GM19351 (cell line): ENCODE measurements around the gene AIFM2.
"Not testable (repeated sequence)": the region's sequence is repeated elsewhere in the genome, so short reads cannot be mapped to it uniquely, and the experiment has no call there.

Source experiments
- ATAC-seq: cut with Tn5 transposase; IDR thresholded peaks from one replicate; pipeline ENCODE4 v1.9.1; 2021; ENCODE audit warnings: mild to moderate bottlenecking, moderate library complexity; ENCODE audit not compliant: unreplicated experiment

AIFM2 gene

GRCh38 chr10:70132098-70133029, at the start of gene AIFM2:
AIFM2 (minus strand) TSS chr10:70132825; CDS start chr10:70124084, 8,741 bp downstream.
- peak; percentile 82 for ATAC-seq

DNA sequence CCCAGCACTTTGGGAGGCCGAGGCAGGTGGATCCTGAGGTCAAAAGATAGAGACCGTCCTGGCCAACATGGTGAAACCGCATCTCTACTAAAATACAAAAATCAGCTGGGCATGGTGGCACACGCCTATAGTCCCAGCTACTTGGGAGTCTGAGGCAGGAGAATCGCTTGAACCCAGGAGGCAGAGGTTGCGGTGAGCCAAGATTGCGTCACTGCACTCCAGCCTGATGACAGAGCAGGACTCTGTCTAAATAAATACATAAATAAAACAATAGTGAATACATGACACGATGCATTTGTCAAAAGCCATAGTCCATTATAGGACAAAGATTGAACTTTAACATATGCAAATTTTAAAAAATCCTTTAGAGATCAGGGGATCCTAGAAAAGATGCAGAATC, 46.6 kb upstream of the AIFM2 start:
- ATAC-seq, result not testable (repeated sequence)

DNA sequence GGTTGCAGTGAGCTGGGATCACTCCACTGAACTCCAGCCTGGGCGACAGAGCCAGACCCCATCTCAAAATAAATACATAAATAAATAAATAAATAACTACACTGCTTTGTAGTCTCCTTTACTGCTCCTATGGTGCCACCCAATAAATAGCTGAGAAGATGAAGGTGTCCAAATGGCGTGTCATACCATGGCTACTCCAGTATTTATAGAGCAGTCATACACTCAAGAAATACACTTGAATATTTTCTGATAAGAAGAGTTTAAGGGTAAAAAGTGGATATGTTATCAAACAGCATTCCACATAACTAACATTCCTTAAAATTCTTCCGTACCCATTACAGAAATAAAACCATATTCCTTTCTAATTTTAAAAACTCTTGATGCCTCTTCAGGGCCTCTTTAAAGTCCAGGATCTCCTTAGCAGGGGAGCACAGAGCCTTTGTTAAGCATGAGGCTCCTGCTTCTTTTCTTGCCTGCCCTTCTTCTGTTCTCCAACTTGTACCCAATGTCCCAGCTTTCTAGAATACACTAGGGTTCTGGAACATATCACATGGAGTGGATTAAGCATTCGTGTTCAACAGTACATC, 45.6 kb upstream of the AIFM2 start:
- no peak for ATAC-seq

- ATAC-seq, result no peak
These were observed 43.8 kb upstream of the AIFM2 start for GRCh38 chr10:70176441-70176840.

GRCh38 chr10:70175516-70175915, 42.9 kb upstream of the AIFM2 start:
- ATAC-seq, result no peak

DNA sequence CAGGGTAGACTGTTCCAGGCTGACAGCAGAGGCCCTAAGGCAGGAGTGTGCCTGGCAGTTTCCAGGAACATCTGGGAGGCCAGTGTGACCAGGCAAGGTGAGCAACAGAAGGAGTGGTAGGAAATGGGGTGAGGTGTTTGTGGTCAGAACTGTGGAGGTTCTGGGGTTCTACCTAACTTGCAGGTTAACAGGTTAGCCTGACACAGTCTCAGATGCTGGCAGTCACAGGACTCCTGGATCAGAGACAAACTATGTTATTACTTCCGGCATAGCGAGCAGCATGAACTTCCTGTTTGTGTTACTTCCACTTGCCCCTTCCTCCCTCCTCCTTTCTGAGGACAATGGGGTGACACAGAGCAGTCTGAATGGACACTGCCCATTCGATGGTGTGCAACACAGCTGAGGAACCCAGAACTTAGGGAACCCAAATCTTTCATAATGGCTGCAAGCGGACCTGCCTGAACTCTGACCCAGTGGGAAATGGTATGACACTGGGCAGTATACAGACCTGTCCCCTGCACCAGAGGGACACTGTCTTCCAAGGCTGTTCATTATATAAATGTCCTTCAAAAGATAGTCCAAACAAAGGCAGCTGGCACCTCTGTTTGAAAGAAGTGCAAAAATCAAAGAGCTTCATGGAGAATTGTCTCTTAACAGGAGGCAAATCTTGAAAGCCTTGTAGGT, 41.6 kb upstream of the AIFM2 start:
- ATAC-seq, result no peak

- peak; percentile 13 for ATAC-seq
These were observed 37.2 kb upstream of the AIFM2 start for GRCh38 chr10:70169649-70170364.

DNA sequence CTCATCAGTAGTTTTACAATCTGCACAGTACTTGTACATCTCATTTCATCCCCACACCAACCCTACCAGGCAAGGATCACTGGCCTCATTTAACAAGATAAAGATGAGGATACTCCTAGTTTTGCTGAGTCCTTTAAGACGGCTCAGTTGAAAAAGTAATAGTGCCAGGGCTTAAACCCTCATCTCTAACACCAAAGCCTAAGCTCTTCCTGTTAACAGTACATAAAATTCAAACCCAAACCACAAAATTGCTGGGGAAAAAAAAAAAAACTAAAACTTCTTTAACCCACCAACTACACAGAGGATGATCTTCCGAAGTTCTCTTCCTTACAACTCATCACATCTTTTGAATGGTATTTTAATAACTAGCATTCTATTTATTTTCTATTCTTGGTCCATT, 36.4 kb upstream of the AIFM2 start:
- no peak for ATAC-seq

DNA sequence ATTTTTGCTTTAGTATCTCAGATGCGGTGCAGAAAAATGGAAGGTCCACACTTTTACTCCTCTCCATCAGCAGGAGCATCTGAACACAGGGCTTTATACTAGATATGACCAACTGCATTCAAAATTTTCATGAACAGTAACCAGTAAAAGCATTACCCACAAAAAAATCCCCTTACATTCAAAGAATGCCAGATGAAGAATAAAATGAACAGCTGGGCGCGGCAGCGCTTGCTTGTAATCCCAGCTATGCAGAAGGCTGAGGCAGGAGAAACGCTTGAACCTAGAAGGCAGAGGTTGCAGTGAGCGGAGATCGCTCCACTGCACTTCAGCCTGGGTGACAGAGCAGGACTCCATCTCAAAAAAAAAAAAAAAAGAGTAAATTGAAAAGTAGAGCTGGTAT, 34.6 kb upstream of the AIFM2 start:
- ATAC-seq, result no peak

DNA sequence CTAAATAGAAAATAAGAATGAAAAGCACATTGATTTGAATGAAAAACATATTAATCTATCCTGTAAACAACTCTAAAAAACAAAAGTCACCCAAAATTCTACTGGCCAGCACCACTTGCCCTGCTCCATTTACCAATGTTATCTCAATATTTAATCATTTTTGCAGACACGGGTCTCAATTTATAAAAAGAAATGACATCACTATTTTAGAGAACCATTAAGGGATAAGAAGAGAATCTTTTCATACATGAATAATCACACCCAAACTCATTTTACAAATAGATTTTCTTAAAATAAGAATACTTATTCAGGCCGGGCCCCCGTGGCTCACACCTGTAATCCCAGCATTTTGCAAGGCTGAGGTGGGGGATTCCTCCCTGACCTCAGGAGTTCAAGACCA, 33.8 kb upstream of the AIFM2 start:
- ATAC-seq, result no peak

GRCh38 chr10:70164163-70164562, 31.5 kb upstream of the AIFM2 start:
- no peak for ATAC-seq

DNA sequence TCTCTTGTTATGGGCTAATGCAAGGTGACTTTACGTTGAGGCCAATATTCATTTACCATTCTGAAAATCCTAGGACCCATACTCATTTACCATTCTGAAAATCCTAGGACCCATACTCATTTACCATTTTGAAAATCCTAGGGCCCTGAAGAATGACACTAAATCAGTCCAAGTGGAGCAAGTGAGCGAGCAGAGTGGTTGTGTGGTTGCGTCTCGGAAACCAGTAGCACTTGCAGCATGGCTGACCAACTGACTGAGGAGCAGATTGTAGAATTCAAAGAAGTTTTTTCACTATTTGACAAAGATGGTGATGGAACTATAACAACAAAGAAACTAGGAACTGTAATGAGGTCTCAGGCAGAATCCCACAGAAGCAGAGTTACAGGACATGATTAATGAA, 30.8 kb upstream of the AIFM2 start:
- no peak for ATAC-seq

- peak; percentile 86 for ATAC-seq
These were observed 30.2 kb upstream of the AIFM2 start for GRCh38 chr10:70162892-70163201.

DNA sequence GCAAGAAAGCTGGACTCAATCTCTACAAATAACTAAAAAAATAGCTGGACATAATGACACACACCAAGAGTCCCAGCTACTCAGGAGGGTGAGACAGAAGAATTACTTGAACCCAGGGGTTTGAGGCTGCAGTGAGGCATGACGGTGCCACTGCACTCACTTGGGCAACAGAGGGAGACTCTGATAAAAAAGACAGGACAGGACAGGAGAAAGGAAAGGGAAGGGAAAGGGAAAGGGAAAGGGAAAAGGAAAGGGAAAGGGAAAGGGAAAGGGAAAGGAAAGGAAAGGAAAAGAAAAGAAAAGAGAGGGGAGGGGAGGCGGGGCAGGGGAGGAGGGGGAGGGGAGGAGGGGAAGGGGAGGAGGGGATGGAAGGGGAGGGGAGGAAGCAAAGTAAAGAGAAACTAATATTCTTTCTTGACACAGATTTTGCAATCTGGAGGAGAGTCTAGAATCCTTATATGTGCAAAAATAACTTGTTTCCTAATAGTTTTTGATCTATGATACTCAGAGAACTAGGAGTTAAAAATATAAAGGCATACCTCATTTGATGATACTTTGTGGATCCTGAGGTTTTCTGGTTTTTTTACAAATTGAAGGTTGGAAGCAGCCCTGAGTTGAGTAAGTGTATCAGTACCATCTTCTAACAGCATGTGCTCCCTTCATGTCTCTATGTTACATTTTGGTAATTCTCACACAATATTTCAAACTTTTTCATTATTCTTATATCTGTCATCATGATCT, 29.7 kb upstream of the AIFM2 start:
- no peak for ATAC-seq

GRCh38 chr10:70160798-70161197, 28.2 kb upstream of the AIFM2 start:
- ATAC-seq, result no peak

- not testable (repeated sequence) for ATAC-seq
These were observed 26.7 kb upstream of the AIFM2 start for GRCh38 chr10:70159366-70159765.

DNA sequence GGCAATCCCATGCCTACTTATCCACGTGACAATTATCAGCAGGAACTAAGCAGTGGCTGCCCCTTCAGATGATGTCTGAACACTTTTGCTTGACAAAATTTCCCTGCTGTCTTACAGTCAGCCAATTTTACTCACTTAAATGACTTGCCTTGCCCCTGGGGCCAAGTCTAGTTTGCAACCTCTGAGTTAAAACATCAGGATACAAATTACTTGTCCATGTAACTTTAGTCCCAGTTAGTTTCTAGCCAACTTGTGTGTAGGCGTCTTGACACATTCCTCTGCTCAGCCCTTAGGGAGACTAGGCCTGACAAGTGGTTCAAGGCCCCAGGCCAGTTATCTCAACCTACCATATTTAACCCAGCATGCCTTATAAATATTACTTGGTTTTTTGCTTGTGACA, 25.5 kb upstream of the AIFM2 start:
- ATAC-seq, result no peak

- ATAC-seq, result no peak
These were observed 22.7 kb upstream of the AIFM2 start for GRCh38 chr10:70155255-70155838.

- ATAC-seq, result no peak
These were observed 15.9 kb upstream of the AIFM2 start for GRCh38 chr10:70148516-70148915.

DNA sequence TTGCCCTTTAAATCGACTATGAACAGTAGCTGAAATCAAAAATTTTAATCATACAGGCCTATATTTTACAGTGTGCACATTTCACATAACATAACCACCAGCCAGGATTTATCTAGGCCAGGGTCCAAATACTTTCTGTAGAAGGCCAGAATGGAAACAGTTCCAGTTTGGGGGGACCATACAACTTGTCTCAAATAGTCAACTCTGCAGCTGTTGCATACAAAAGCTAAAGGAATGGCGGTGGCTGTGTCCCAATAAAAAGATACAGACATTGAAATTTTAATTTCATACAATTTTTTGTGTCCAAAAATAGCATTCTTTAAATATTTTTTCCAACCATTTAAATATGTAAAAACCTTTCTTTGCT, 14.6 kb upstream of the AIFM2 start:
- no peak for ATAC-seq
